CD14-positive monocyte (primary cell): ENCODE measurements around the gene PRKACG. TPM values are rescaled to one million over a fixed set of nuclear protein-coding genes. Genes with fewer than 3 reads are reported as not detected.

Experiments
- DNase-seq, 3 donors: peaks; one replicate each; pipeline ENCODE4 v3.0.0-alpha.2; 2011 to 2022
- H2AFZ ChIP-seq: 2 replicates; pipeline ENCODE4 v1.6.0; 2012; ENCODE audit warnings: mild to moderate bottlenecking, low read depth, low read length, inconsistent platforms; ENCODE audit not compliant: insufficient read depth, poor library complexity, severe bottlenecking
- H3K27ac ChIP-seq, 2 donors: 1 replicate in 1 of 2; 2 replicates in 1 of 2; pipeline ENCODE4 v1.5.1; 2012 to 2013; ENCODE audit warnings: low read length in 2 of 2, control low read depth in 1 of 2, inconsistent platforms in 1 of 2, low read depth in 1 of 2, mild to moderate bottlenecking in 1 of 2
- H3K27me3 ChIP-seq, 2 donors: one replicate each; pipeline versions ENCODE4 v1.6.0 to v1.6.1; 2011 to 2013; ENCODE audit warnings: low read length in 2 of 2; ENCODE audit not compliant: control insufficient read depth in 2 of 2, insufficient read depth in 2 of 2
- H3K36me3 ChIP-seq, 2 donors: replicated peaks in 1 of 2; 1 replicate in 1 of 2; 2 replicates in 1 of 2; pipeline versions ENCODE4 v1.5.1 to v1.6.1; 2012 to 2013; ENCODE audit warnings: low read length in 2 of 2, control low read depth in 1 of 2, inconsistent platforms in 1 of 2, mild to moderate bottlenecking in 1 of 2; ENCODE audit not compliant: insufficient read depth in 2 of 2, control insufficient read depth in 1 of 2
- H3K4me1 ChIP-seq, 2 donors: 1 replicate in 1 of 2; 2 replicates in 1 of 2; pipeline versions ENCODE4 v1.5.1 to v1.6.1; 2012 to 2013; ENCODE audit warnings: low read length in 2 of 2, control low read depth in 1 of 2, inconsistent platforms in 1 of 2, mild to moderate bottlenecking in 1 of 2, moderate library complexity in 1 of 2; ENCODE audit not compliant: insufficient read depth in 2 of 2, control insufficient read depth in 1 of 2
- H3K4me2 ChIP-seq: replicated peaks from 2 replicates; pipeline ENCODE3; 2012; ENCODE audit warnings: low read length, moderate library complexity, mild to moderate bottlenecking; ENCODE audit not compliant: poor library complexity, severe bottlenecking; ENCODE audit errors: extremely low read depth
- H3K4me3 ChIP-seq, 3 experiments: fragments of 200-600 bp in 1 of 3; sonication (generic) in 1 of 3; replicated peaks in 1 of 3; 1 replicate in 2 of 3; 2 replicates in 1 of 3; pipeline ENCODE4 v1.5.1; 2011 to 2013; ENCODE audit warnings: low read length in 3 of 3, mild to moderate bottlenecking in 3 of 3, control low read depth in 2 of 3, low read depth in 2 of 3, inconsistent platforms in 1 of 3, moderate library complexity in 1 of 3
- H3K79me2 ChIP-seq: 2 replicates; pipeline ENCODE4 v1.6.0; 2012; ENCODE audit warnings: mild to moderate bottlenecking, control low read depth, inconsistent platforms, low read length, moderate library complexity; ENCODE audit not compliant: insufficient read depth
- H3K9ac ChIP-seq: 2 replicates; pipeline ENCODE4 v1.6.0; 2017; ENCODE audit warnings: low read length, mild to moderate bottlenecking; ENCODE audit not compliant: insufficient read depth, poor library complexity, severe bottlenecking
- H3K9me3 ChIP-seq, 2 donors: replicated peaks in 1 of 2; 1 replicate in 1 of 2; 2 replicates in 1 of 2; pipeline versions ENCODE4 v1.5.1 to v1.6.1; 2012 to 2013; ENCODE audit warnings: low read length in 2 of 2, control low read depth in 1 of 2; ENCODE audit not compliant: control insufficient read depth in 1 of 2, insufficient read depth in 1 of 2
- H4K20me1 ChIP-seq: 2 replicates; pipeline ENCODE4 v1.6.0; 2012; ENCODE audit warnings: mild to moderate bottlenecking, low read length, control low read depth, moderate library complexity; ENCODE audit not compliant: insufficient read depth
- H3K27ac Mint-ChIP-seq, 7 donors: one replicate each; pipeline ENCODE4 v1.8.0; 2020; ENCODE audit warnings: mild to moderate bottlenecking in 7 of 7, mixed read lengths in 7 of 7, moderate library complexity in 6 of 7, inconsistent platforms in 2 of 7
- H3K27me3 Mint-ChIP-seq, 3 donors: one replicate each; pipeline ENCODE4 v1.8.0; 2021 to 2022; ENCODE audit warnings: low read depth in 3 of 3, mild to moderate bottlenecking in 3 of 3, mixed read lengths in 3 of 3, moderate library complexity in 3 of 3, inconsistent platforms in 1 of 3
- H3K36me3 Mint-ChIP-seq, 2 donors: one replicate each; pipeline ENCODE4 v1.8.0; 2020; ENCODE audit warnings: mixed read lengths in 2 of 2, inconsistent platforms in 1 of 2, mild to moderate bottlenecking in 1 of 2
- H3K4me1 Mint-ChIP-seq: one replicate; pipeline ENCODE4 v1.8.0; 2020; ENCODE audit warnings: mild to moderate bottlenecking, mixed read lengths
- H3K4me3 Mint-ChIP-seq, 2 donors: one replicate each; pipeline ENCODE4 v1.8.0; 2020; ENCODE audit warnings: mild to moderate bottlenecking in 2 of 2, mixed read lengths in 2 of 2, moderate library complexity in 1 of 2
- H3K9me3 Mint-ChIP-seq, 7 donors: one replicate each; pipeline ENCODE4 v1.8.0; 2020 to 2022; ENCODE audit warnings: mixed read lengths in 7 of 7, mild to moderate bottlenecking in 6 of 7, moderate library complexity in 6 of 7, inconsistent platforms in 2 of 7
- CTCF ChIP-seq: fragments of 200-600 bp; IDR thresholded peaks from one replicate; pipeline ENCODE4 v1.8.0; 2022; ENCODE audit warnings: antibody characterized with exemption, mild to moderate bottlenecking
- WGBS: methylation state at CpG from one replicate; pipeline ENCODE4 v1.1.5; 2013; ENCODE audit warnings: missing lambda C conversion rate; ENCODE audit not compliant: insufficient coverage; 5-methylcytosine and 5-hydroxymethylcytosine counted together
- intact Hi-C, 2 donors: fragments of 100-400 bp; cut with micrococcal nuclease; formaldehyde crosslinking; loops; one replicate each; pipeline versions ENCODE4 v1.15.0 to v1.15.1; 2023
- polyA plus RNA-seq, 3 donors: library from polyadenylated mRNA; depleted of rRNA in 1 of 3; unstranded in 2 of 3; stranded (reverse) in 1 of 3; fragments of 300-500 nt in 2 of 3; fragments of >200 nt in 1 of 3; fragmentation: Illumina TruSeq in 2 of 3; gene quantifications; 1 replicate in 2 of 3; 2 replicates in 1 of 3; pipeline ENCODE4 v1.2.3, GENCODE V29; 2012 to 2021

The PRKACG gene
- polyA plus RNA-seq, 3 donors = not detected

- WGBS = 100% methylated on average over 1 of the region's 3 CpGs
- intact Hi-C loops = loop anchor here (2.0 to 10.0 kb wide), 4 partner anchors 93 to 413 kb away; partner anchors contain the start of gene PIP5K1B (in 1 of the 2)
- peaks cover 35 to 37% of the 10 kb centered on the region in 2 donors for H3K4me1 ChIP-seq
- TF ChIP-seq CTCF = no peak
- DNase-seq = no peak
- no peaks in the 10 kb centered on the region for H3K9me3 ChIP-seq
- Mint-ChIP-seq H3K4me1 (peaks cover 43% of the 10 kb centered on the region), H3K27ac (no peak overlapping the region), H3K9me3 (no peaks in the 10 kb centered on the region), H3K27me3 (peaks cover 0 to 1% (median 1%) of the 10 kb centered on the region in 3 donors), H3K36me3 (peaks cover 5 to 7% of the 10 kb centered on the region in 2 donors), H3K4me3 (no peak overlapping the region)
- H3K4me3 ChIP-seq = no peak overlapping the region
- no peaks in the 10 kb centered on the region for H3K36me3 ChIP-seq
- H3K79me2 ChIP-seq = no peaks in the 10 kb centered on the region
- H3K27me3 ChIP-seq = no peaks in the 10 kb centered on the region
- H3K4me2 ChIP-seq = no peak overlapping the region
- no peak overlapping the region for H3K27ac ChIP-seq
- no peaks in the 10 kb centered on the region for H4K20me1 ChIP-seq
- no peak overlapping the region for H3K9ac ChIP-seq
- H2AFZ ChIP-seq = no peak overlapping the region
These were observed 16.2 kb downstream of the PRKACG start for GRCh38 chr9:68997666-68998065.

- no peaks in the 10 kb centered on the region for H3K9me3 Mint-ChIP-seq
- H3K36me3 Mint-ChIP-seq = peaks cover 2 to 7% of the 10 kb centered on the region in 2 donors
- peaks cover 0 to 1% (median 1%) of the 10 kb centered on the region in 3 donors for H3K27me3 Mint-ChIP-seq
- TF ChIP-seq CTCF = no peak
- peak overlapping the region; percentile 78 to 91 (median 86) for H3K27ac Mint-ChIP-seq
- DNase-seq = peak; percentile 36 to 59 (median 51)
- H3K79me2 ChIP-seq = no peaks in the 10 kb centered on the region
- H3K4me3 Mint-ChIP-seq = peak overlapping the region; percentile 22 to 77
- peaks cover 46% of the 10 kb centered on the region for H3K4me1 Mint-ChIP-seq
- no peaks in the 10 kb centered on the region for H3K27me3 ChIP-seq
- H3K27ac ChIP-seq = peak overlapping the region in 1 of 2 donors; percentile 73
- peaks cover 35 to 38% of the 10 kb centered on the region in 2 donors for H3K4me1 ChIP-seq
- no CpG with 5 or more reads among the region's 5 CpGs for WGBS
- H3K9me3 ChIP-seq = no peaks in the 10 kb centered on the region
- H3K4me3 ChIP-seq = peak overlapping the region in 2 of 3 experiments; percentile 12 to 51
- intact Hi-C loops = loop anchor here (5.0 to 10.0 kb wide), 3 partner anchors 92 to 292 kb away; partner anchors contain the start of gene PIP5K1B (in 1 of the 2)
- no peak overlapping the region for H3K9ac ChIP-seq
- peak overlapping the region; percentile 65 for H3K4me2 ChIP-seq
- H4K20me1 ChIP-seq = no peaks in the 10 kb centered on the region
- H3K36me3 ChIP-seq = no peaks in the 10 kb centered on the region
- peak overlapping the region; percentile 13 for H2AFZ ChIP-seq
These were observed 17.5 kb downstream of the PRKACG start for GRCh38 chr9:68996462-68996861.
